ENCODE results near the gene NECAB2. TPM values are rescaled to one million over a fixed set of nuclear protein-coding genes. Genes with fewer than 3 reads are reported as not detected.

Gene NECAB2
- total and polyA plus RNA-seq, 2 of the 8 experiments (the other 6 are each of a cell fraction or from before 2014, with no cell fraction given), result 3.6 to 4.2 TPM

DNA sequence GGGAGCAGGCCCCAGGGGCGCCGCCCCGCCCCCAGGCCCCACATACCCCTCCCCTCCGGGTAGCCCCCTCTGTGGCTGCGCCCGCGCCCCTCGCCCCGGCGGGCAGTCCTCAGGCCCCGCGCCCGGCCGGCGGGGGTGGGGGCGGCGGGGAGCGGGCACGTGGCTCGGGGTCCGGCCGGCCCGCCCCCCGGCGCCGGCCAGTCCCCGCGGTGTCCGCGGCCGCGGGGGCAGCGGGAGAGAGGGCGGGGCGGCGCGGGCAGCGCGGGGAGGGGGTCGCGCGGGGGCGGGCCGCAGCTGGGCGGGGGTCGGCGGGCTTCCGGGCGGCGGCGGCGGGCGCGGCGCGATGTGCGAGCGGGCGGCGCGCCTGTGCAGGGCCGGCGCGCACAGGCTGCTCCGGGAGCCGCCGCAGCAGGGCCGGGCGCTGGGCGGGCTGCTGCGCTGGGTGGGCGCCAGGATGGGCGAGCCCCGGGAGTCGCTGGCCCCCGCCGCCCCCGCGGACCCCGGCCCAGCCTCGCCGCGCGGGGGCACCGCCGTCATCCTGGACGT is 335 bp downstream of the NECAB2 start (continued):
- TF ChIP-seq, protein P1, sequence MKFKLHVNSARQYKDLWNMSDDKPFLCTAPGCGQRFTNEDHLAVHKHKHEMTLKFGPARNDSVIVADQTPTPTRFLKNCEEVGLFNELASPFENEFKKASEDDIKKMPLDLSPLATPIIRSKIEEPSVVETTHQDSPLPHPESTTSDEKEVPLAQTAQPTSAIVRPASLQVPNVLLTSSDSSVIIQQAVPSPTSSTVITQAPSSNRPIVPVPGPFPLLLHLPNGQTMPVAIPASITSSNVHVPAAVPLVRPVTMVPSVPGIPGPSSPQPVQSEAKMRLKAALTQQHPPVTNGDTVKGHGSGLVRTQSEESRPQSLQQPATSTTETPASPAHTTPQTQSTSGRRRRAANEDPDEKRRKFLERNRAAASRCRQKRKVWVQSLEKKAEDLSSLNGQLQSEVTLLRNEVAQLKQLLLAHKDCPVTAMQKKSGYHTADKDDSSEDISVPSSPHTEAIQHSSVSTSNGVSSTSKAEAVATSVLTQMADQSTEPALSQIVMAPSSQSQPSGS (IDR thresholded peaks at IDR 0.05; ENCODE audit: low read length), result no peak
